NCI-H2107 treated with DMSO at 0.1 percent for 48 hours (cell line): ENCODE measurements around the gene GALNS.
"Not testable (repeated sequence)": the region's sequence is repeated elsewhere in the genome, so short reads cannot be mapped to it uniquely, and the experiment has no call there.

ENCODE experiments used
- DNase-seq: peaks from one replicate; lab custom pipeline; 2025; ENCODE audit not compliant: unreplicated experiment; lab: John Stamatoyannopoulos, UW

Gene GALNS

GRCh38 chr16:88839745-88840599 is 16.8 kb downstream of the GALNS start:
- no peak for DNase-seq

DNA sequence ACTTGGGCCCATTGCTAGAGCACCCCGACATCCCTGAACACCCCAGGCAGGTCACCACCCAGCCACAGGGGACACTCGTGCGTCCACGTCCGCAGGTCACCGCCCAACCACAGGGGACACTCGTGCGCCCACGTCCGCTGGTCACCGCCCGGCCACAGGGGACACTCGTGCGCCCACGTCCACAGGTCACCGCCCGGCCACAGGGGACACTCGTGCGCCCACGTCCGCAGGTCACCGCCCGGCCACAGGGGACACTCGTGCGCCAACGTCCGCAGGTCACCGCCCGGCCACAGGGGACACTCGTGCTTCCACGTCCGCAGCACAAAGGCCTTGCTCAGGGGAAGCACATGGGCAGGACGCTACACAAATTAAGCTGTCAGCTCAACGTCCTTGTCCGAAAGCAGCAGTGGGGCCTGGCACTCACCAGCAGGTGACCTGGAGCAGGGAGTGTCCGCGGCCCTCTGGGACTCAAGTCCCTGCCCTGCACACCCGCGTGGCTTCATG is 17.7 kb downstream of the GALNS start:
- no peak for DNase-seq

DNA sequence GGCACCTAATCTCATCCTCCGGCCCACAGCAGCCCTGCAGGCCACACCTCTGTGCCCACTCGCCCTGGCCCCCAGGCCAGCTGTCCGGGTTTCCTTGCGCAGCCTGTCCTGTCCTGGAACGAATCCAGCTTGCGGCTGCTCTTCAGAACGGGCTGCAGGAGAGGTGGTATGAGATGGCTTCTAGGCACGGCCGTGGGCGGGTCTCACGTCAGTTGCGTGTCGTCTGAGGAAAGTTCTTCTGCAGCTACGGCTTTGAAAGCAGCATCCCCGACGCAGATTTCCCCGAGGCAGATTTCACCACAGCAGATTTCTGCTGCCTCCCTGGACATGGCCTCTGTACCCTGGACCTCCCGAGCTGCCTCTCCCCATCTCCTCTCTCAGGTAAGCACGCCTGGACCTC is 18.2 kb downstream of the GALNS start:
- DNase-seq = no peak

DNA sequence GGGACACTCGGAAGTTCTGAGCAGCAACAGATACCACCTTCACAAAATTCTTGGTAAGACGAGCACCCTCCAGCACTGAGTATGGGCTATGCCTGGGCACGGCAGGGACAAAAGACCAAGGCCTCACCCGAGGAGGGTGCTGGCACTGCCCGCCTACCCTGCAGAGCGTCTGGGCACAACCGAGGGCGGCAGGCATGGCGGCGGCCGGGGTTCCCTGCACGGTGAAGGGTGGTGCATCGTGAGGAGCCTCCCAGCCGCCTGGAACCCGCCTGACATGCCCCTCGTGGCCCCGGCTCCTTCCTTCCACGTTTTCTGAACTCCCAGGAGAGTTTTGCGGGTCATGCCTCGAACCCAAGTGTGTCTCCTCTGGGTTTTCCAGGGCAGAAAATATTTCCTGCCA is 18.9 kb downstream of the GALNS start:
- DNase-seq = no peak

DNA sequence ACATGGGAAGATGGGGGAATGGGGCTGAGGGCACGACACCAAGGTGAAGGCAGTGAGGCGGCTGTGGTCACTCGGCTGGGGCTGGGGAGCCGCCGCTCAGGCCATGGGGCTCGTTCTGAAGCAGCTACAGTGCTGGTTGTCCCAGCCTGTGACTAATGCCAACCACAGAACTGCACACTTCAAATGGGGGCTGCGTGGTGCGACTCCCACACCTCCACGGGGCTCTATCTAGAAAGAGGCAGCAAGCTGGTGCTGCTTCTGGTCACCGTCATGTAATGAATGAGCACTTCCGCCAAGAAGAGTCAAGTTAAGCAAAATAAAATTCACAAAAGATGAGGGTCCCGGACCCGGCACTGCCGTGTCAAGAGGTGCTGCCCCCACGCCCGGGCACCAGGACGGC is 20.0 kb downstream of the GALNS start:
- DNase-seq = no peak

DNA sequence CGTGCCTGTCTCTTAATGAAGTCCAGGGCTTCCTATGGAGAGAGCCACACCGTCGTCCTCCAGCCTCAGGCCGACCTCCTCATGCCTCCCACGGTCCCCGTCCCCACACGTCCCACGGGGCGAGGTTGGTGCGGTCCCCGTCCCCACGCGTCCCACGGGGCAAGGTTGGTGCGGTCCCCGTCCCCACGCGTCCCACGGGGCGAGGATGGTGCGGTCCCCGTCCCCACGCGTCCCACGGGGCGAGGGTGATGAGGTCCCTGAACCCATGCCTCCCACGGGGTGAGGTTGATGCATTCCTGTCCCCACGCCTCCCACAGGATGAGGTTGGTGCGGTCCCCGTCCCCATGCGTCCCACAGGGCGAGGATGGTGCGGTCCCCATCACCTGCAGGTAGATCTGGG is 20.9 kb downstream of the GALNS start:
- no peak for DNase-seq

GRCh38 chr16:88835383-88835782 is 21.4 kb downstream of the GALNS start:
- no peak for DNase-seq

DNA sequence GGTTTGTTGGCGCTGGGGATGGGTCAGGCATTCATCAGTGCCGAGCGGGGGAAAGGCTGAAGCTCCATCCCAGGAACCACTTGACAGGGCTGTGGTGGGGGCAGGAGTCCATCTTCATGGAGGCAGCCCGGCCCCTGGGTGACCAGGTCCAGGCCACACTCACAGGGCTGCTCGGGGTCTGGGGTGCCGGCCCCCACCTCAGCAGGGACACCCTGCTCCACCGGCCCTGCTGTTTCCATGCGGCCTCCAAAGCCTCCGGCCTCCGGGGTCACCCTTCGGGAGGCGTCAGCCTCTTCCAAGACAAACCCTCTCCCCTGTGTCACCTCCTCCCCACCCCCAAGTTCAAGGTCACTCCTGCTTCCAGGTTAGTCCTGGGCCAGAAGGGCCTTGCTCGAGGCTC is 22.1 kb downstream of the GALNS start:
- no peak for DNase-seq

DNA sequence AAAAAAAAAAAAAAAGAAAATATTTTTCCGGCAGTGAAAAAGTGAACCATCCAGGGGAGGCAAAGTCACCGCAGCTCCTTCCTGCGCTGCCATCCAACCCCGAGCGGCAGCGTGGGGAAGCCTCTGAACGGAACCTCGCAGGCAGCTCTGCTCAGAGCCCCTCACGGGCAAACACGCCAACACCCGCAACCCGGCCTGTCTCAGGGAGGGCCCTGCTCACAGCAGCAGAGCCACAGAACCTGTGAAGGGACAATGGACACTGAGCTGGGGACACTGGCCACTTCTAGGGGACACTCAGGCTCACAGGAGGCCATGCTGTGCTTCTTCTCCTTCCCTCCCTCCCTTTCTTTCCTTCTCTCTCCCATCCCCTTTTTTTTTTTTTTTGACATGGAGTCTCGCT is 23.7 kb downstream of the GALNS start:
- no peak for DNase-seq

DNA sequence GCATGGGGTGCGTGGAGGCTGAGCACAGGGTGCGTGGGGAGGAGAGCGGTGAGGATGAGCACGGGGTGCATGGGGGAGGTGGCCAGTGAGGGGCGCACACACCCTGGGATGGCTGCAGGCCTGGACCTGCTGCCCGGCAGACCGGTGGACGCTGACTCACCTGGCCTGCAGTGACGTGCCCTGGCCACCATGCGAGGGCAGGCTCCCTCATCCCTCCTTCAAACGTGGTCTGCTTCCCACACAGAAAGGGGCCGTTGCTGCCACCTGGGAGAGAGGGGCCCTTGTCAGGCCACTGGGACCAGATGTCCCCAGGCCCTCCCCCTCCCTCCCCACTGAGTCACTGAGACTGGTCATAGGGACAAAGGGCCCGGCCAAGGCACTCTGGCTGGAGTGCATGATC is 24.9 kb downstream of the GALNS start:
- DNase-seq = no peak

DNA sequence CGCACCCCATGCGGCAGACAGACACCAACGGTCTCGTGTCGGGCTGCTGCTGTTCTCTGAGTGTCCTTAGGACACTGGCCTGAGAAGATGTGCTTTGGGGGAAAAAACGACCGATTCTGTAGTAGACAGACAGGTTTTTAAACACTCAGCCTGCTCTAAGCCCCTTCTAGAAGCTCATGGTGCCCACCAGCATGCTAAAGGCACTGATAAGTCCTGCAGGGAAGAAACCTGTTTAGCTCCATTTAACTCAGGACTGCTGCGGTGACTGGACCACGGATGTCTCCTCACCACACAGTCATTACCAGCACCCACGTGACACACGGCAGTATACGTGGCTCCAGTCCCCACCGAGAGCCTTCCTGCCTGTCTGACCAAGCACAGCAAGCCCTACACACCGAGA is 26.0 kb downstream of the GALNS start:
- DNase-seq = no peak

DNA sequence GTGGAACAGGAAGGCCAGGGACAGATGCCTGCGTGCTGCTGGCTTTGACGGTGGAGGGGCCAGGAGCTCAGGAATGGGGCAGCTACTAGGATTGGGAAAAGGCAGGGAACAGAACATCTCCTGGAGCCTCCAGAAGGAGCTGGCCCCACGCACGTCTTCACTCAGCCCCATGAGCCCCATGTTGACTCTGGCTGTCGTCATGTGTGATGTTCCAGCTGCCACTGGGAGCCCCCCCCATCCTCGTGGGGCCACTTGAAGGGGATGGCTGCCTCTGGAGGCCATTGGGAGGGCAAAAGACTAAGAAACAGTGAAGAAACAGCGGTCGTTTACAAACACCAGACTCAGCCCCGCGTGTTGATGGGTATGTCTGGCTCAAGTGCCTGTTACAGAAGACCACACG is 26.5 kb downstream of the GALNS start:
- DNase-seq = no peak

GRCh38 chr16:88828711-88829110 is 28.0 kb downstream of the GALNS start:
- no peak for DNase-seq

- no peak for DNase-seq
These were observed 29.0 kb downstream of the GALNS start for GRCh38 chr16:88827727-88828126.

GRCh38 chr16:88826070-88826840 is 30.5 kb downstream of the GALNS start:
- no peak for DNase-seq

DNA sequence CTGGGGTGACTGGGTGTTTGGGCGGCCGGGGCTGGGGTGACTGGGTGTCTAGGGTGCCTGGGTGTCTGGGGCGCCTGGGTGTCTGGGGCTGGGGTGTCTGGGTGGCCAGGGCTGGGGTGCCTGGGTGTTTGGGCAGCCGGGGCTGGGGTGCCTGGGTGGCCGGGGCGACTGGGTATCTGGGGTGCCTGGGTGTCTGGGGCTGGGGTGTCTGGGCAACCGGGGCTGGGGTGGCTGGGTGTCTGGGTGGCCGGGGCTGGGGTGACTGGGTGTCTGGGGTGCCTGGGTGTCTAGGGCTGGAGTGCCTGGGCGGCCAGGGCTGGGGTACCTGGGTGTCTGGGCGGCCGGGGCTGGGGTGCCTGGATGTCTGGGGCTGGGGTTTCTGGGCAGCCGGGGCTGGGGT is 31.6 kb downstream of the GALNS start:
- DNase-seq = no peak

DNA sequence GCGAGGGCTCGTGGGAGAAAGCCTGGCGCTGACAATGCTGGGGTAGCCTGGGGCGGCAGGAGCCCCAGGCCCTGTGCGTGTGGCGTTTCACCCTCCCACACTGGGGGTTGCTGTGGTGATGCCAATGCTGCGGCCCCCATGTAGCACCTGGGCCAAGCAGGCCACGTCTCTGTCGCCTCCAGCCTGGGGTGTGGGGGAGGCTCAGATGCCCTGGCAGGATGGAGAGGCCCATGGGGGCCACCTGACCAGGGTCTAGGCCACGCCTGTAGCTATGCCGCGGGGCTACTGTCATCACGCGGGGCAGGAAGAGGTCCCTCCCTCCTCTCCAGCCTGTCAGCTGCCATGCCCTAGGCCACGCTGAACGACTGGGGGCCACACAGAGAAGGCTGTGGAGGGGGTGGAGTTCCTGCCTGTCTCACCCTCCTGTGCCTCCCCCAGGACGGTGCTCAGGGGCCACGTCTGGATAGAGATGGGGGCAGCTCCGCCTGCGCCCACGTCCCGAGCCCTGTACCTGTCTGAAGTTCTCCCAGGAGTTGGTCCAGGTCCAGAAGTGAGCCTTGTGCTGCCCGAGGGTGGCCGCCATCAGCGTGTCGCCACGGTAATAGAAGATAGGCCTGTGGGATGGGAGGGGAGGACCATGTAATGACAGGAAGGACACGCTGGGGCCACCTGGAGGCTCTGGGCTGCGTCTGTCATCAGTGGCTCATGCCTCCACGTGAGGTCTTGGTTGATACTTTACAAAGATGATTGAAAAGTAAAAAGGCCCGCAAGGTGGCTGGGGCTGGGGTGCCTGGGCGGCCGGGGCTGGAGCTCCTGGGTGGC is 32.3 kb downstream of the GALNS start:
- no peak for DNase-seq

- DNase-seq = not testable (repeated sequence)
These were observed 33.1 kb downstream of the GALNS start for GRCh38 chr16:88823646-88824045.

DNA sequence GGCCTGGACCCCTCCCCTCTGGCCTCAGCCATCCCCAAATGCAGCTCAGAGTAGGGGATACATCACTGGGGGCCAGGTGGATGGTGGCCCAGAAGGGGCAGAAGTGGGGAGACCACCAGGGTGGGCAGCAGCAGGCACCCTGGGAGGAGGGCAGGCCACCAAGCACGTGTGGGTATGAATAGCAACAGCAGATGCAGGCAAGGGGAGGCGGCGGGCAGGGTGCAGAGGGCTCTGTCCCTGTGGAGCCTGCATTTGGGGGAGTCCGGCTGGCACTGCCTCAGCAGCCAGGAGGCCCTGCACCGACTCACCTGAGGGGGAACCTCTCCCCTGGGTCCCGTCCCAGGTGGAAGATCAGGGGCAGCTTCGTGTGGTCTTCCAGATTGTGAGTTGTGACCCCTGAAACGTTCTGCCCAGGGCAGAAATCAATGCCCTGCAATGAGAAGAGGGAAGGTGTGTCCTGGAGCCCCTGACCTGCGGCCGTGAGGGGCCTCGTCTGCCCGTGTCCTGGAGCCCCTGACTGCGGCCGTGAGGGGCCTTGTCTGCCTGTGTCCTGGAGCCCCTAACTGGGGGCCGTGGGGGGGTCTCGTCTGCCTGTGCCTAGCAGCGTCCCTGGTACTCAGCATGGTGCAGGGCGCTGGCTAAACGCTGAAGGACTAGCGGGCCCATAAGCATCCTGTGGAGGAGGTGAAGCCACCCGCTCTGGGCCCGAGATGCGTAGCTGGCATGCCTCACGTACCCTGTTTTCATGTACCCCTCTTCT is 34.3 kb downstream of the GALNS start:
- DNase-seq = no peak

- no peak for DNase-seq
These were observed 35.4 kb downstream of the GALNS start for GRCh38 chr16:88821168-88821850.
